Astrocyte (in vitro differentiated cells and primary cell): Measurements from ENCODE around the gene KIFC1. TPM values are rescaled to one million over a fixed set of nuclear protein-coding genes. Genes with fewer than 3 reads are reported as not detected.

Experiments
- DNase-seq: peaks from one replicate; pipeline ENCODE4 v3.0.0-alpha.2; 2010; ENCODE audit warnings: low read depth
- FAIRE-seq: peaks from 2 replicates; lab custom pipeline; 2011; peaks lifted over from hg19 to GRCh38; lab: Jason Lieb, UNC
- H2AFZ ChIP-seq: 2 replicates; pipeline ENCODE4 v1.6.0; 2012; ENCODE audit warnings: low read depth, low read length, inconsistent platforms
- H3K27ac ChIP-seq: 2 replicates; pipeline ENCODE4 v1.5.1; 2011; ENCODE audit warnings: low read depth, low read length, inconsistent platforms
- H3K27me3 ChIP-seq: 2 replicates; pipeline ENCODE4 v1.6.0; 2011; ENCODE audit warnings: low read length, inconsistent platforms; ENCODE audit not compliant: insufficient read depth
- H3K36me3 ChIP-seq: 2 replicates; pipeline ENCODE4 v1.5.1; 2011; ENCODE audit warnings: low read length, inconsistent platforms; ENCODE audit not compliant: insufficient read depth
- H3K4me1 ChIP-seq: 2 replicates; pipeline ENCODE4 v1.5.1; 2011; ENCODE audit warnings: low read length, inconsistent platforms; ENCODE audit not compliant: insufficient read depth
- H3K4me2 ChIP-seq: 2 replicates; pipeline ENCODE4 v1.6.0; 2012; ENCODE audit warnings: low read length, inconsistent platforms
- H3K4me3 ChIP-seq: 2 replicates; pipeline ENCODE4 v1.5.1; 2011; ENCODE audit warnings: low read depth, mild to moderate bottlenecking, low read length, inconsistent platforms; ENCODE audit not compliant: insufficient read depth
- H3K79me2 ChIP-seq: 2 replicates; pipeline ENCODE4 v1.6.0; 2012; ENCODE audit warnings: mild to moderate bottlenecking, low read length, inconsistent platforms; ENCODE audit not compliant: insufficient read depth
- H3K9ac ChIP-seq: 2 replicates; pipeline ENCODE4 v1.6.0; 2012; ENCODE audit warnings: mild to moderate bottlenecking, low read length, inconsistent platforms
- H3K9me3 ChIP-seq: 2 replicates; pipeline ENCODE4 v1.5.1; 2012; ENCODE audit warnings: low read depth, mild to moderate bottlenecking, low read length, inconsistent platforms; ENCODE audit not compliant: insufficient read depth
- H4K20me1 ChIP-seq: 2 replicates; pipeline ENCODE4 v1.6.0; 2012; ENCODE audit warnings: low read length, inconsistent platforms; ENCODE audit not compliant: insufficient read depth
- H3K27ac Mint-ChIP-seq: one replicate; pipeline ENCODE4 v1.8.0; 2021; ENCODE audit warnings: mild to moderate bottlenecking, mixed read lengths; ENCODE audit not compliant: unreplicated experiment
- H3K27me3 Mint-ChIP-seq: one replicate; pipeline ENCODE4 v1.8.0; 2021; ENCODE audit warnings: low read depth, mixed read lengths; ENCODE audit not compliant: unreplicated experiment
- H3K36me3 Mint-ChIP-seq: one replicate; pipeline ENCODE4 v1.8.0; 2021; ENCODE audit warnings: low read depth, mixed read lengths; ENCODE audit not compliant: unreplicated experiment
- H3K4me1 Mint-ChIP-seq: one replicate; pipeline ENCODE4 v1.8.0; 2021; ENCODE audit warnings: low read depth, mixed read lengths; ENCODE audit not compliant: unreplicated experiment
- H3K4me3 Mint-ChIP-seq: one replicate; pipeline ENCODE4 v1.8.0; 2021; ENCODE audit warnings: mild to moderate bottlenecking, moderate library complexity, mixed read lengths; ENCODE audit not compliant: unreplicated experiment
- H3K9me3 Mint-ChIP-seq: one replicate; pipeline ENCODE4 v1.8.0; 2021; ENCODE audit warnings: mild to moderate bottlenecking, mixed read lengths; ENCODE audit not compliant: unreplicated experiment
- CTCF ChIP-seq: IDR thresholded peaks from 2 replicates; pipeline ENCODE4 v1.5.1; 2011; ENCODE audit warnings: low read depth, mild to moderate bottlenecking, inconsistent platforms, low read length, moderate library complexity; ENCODE audit not compliant: insufficient read depth
- EZH2 ChIP-seq: IDR thresholded peaks from 2 replicates; pipeline ENCODE4 v1.6.1; 2012; ENCODE audit warnings: mild to moderate bottlenecking, low read length, inconsistent platforms; ENCODE audit not compliant: insufficient read depth
- total RNA-seq: library from RNA; stranded (reverse); gene quantifications from 2 replicates; pipeline ENCODE4 v1.2.1, GENCODE V29; 2021

KIFC1 gene
- total RNA-seq, 1 donor from 2014 or later = 4.2 TPM

- Mint-ChIP-seq H3K27ac (peak overlapping the region; percentile 98), H3K4me1 (peaks cover 37% of the 10 kb centered on the region), H3K36me3 (peaks cover 5% of the 10 kb centered on the region), H3K27me3 (no peaks in the 10 kb centered on the region), H3K4me3 (peak overlapping the region; percentile 98), H3K9me3 (no peaks in the 10 kb centered on the region)
- H2AFZ ChIP-seq = peak overlapping the region; percentile 65
- peak overlapping the region; percentile 98 for H3K27ac ChIP-seq
- H3K36me3 ChIP-seq = peaks cover 6% of the 10 kb centered on the region
- peaks cover 32% of the 10 kb centered on the region for H3K4me1 ChIP-seq
- no peaks in the 10 kb centered on the region for H3K27me3 ChIP-seq
- peaks cover 31% of the 10 kb centered on the region for H4K20me1 ChIP-seq
- DNase-seq (peak; percentile 25), FAIRE-seq (no peak)
- H3K9me3 ChIP-seq = no peaks in the 10 kb centered on the region
- peak overlapping the region; percentile 97 for H3K4me2 ChIP-seq
- no peak for TF ChIP-seq EZH2
- no peak for TF ChIP-seq CTCF
- peaks cover 34% of the 10 kb centered on the region for H3K79me2 ChIP-seq
- peak overlapping the region; percentile 42 for H3K4me3 ChIP-seq
- H3K9ac ChIP-seq = peak overlapping the region; percentile 78
These were observed 27.2 kb downstream of the KIFC1 start for GRCh38 chr6:33418690-33419291.

- peak within 1 kb of the TSS; percentile 98 for H3K27ac ChIP-seq
- Mint-ChIP-seq H3K4me1 (peaks cover 47% of the 10 kb centered on the region), H3K9me3 (no peaks in the 10 kb centered on the region), H3K27me3 (no peaks in the 10 kb centered on the region), H3K36me3 (peaks cover 7% of the 10 kb centered on the region), H3K27ac (peak within 1 kb of the TSS; percentile 98), H3K4me3 (peak within 1 kb of the TSS; percentile 98)
- peaks cover 34% of the 10 kb centered on the region for H3K79me2 ChIP-seq
- peak within 1 kb of the TSS; percentile 78 for H3K9ac ChIP-seq
- peak; percentile 57 for DNase-seq
- H3K4me2 ChIP-seq = peak within 1 kb of the TSS; percentile 97
- H3K36me3 ChIP-seq = peaks cover 6% of the 10 kb centered on the region
- no peaks in the 10 kb centered on the region for H3K27me3 ChIP-seq
- FAIRE-seq = no peak
- no peak for TF ChIP-seq EZH2
- TF ChIP-seq CTCF = no peak
- no peak within 1 kb of the TSS for H2AFZ ChIP-seq
- peak within 1 kb of the TSS; percentile 49 for H3K4me3 ChIP-seq
- peaks cover 36% of the 10 kb centered on the region for H3K4me1 ChIP-seq
- peaks cover 20% of the 10 kb centered on the region for H4K20me1 ChIP-seq
- no peaks in the 10 kb centered on the region for H3K9me3 ChIP-seq
These were observed 28.2 kb downstream of the KIFC1 start, which contains the start of gene SYNGAP1 for GRCh38 chr6:33419580-33420490. Gene SYNGAP1 (plus strand): TSS chr6:33420065. CDS start chr6:33420265, 200 bp downstream.
